ENCODE measurements around the gene HMX3. TPM values are rescaled to one million over a fixed set of nuclear protein-coding genes. Genes with fewer than 3 reads are reported as not detected.
A peak's percentile ranks its signal among the peaks of the same experiment; 100 is the strongest.

The HMX3 gene
- polyA plus RNA-seq, 3 donors = not detected

DNA sequence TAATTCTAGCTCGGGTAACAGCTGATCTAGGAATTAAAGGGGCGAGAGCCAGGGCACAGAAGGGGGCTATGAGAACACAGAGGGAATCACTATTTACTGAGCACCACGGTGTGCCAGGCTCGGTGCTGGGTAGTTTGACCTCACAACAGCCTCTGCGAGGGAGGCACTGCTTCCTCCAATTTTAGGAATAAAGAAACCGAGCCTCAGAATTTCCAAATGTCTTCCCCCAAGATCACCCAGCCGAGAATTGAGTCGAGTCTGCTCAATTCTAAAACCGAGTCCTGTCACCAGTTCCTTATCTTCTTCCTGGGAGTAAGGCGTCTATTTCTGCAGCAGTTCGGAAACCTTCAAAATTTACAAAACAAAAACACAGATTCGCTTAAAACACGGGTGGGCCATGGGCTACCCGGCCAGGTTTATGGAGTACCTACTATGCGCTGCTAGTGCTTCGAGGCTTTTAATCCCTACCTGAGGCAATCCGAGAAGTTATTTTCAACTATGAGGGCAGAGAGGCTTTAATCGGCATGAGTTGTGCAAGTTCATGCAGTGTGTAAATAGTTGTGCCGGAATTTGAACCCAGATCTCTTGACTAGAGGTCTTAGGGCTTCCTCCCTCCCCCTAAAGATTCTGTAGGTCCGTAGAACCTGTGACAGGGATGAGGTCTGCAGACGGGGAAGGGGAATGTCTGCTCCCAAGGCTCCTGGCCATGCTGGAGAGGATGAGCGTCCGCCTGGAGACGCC lies 11.3 kb downstream of the HMX3 start:
- no peak for DNase-seq (ENCODE audit: low read depth in 3 of 3, low spot score in 2 of 3)

DNA sequence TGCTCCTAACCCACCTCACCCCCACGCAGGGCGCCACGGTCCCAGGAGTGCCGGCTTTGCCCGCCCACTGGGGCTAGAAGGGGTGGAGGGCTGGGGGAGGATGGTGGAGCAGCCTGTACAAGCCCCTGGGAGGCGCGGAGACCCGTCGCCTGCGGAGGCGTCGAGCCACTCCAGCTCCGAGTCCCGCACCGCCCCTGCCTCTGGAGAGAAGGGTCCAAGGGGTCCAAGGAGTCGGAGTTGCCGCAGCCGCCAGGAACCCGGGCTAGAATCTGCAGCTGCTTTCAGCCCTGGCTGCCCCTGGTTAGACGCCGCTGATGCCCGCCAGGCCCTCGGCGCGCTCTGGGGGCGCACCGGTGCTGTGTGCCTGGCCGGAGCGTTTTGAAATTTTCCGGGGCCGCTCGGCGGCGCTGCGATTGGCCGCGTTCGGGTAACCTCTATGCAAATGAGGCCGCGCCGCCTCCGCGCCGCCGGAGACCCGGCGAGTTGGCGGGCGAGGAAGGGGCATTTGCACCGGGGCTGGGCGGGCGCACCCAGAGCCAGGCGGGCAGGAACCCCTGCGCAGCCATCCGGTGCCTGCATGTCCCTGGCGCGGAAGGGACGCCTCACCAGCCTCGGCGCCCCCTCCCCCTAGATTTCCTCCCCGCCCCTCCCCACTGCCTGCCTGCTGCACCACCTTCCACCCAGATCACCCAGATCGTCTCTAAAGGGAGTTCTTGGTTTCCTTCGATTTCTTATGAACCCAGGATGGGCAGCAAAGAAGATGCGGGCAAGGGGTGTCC lies 12.1 kb downstream of the HMX3 start, which contains the start of gene HMX2:
Gene HMX2 (plus strand): TSS at position 502 of the 779 bp plus-strand sequence. CDS start 243 bp downstream, at position 745.
- no peak for DNase-seq (ENCODE audit: low read depth in 3 of 3, low spot score in 2 of 3)

DNA sequence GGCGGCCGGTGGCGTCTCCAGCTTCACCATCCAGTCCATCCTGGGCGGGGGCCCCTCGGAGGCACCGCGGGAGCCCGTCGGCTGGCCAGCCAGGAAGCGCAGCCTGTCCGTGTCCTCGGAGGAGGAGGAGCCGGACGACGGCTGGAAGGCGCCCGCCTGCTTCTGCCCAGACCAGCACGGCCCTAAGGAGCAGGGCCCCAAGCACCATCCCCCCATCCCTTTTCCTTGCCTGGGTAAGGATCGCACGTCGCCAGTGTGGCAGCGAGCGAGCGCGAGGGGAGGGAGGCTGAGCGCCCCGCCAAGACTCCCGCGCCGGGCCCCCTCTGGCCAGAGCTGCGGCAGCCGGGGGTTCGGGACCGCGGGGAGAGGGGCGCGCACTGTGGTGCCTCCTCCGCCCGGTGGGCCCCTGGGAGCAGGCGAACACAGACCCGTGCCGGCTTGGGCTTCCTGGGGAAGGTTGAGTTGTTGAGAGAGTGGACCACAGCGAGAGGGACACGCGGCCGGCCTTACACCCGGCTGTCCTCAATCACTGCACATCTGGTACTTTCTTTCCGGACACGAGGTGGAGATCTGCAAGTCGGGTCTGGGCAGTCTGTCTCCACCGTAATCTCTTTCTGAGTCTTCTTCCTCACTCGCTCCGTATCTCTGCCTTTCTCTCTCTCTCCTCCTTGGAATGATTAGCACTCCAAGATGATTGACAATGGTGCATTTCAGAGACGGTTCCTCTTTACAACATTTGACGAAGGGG lies 12.8 kb downstream of the HMX3 start:
- no peak for DNase-seq (ENCODE audit: low read depth in 3 of 3, low spot score in 2 of 3)

DNA sequence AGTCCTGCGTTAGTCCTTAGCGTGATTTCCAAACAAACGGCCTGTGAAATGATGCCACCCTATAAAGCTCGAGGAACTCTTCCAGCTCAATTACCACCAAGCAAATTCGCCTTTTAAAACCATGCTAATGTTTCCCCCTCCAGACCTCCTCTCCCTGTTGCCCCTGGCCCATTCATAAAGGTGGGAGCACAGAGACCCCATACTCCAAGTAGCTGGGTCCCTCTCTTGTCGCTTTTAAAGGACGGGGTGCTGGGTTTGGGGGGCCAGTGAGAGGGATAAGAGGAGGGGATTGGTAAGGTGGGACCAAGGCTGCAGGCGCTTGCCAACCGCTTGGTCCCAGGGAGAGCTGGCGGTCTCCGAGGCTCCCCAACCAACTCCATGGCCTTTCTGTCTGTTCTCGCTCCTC lies 13.4 kb downstream of the HMX3 start:
- DNase-seq (ENCODE audit: low read depth in 3 of 3, low spot score in 2 of 3) = no peak

DNA sequence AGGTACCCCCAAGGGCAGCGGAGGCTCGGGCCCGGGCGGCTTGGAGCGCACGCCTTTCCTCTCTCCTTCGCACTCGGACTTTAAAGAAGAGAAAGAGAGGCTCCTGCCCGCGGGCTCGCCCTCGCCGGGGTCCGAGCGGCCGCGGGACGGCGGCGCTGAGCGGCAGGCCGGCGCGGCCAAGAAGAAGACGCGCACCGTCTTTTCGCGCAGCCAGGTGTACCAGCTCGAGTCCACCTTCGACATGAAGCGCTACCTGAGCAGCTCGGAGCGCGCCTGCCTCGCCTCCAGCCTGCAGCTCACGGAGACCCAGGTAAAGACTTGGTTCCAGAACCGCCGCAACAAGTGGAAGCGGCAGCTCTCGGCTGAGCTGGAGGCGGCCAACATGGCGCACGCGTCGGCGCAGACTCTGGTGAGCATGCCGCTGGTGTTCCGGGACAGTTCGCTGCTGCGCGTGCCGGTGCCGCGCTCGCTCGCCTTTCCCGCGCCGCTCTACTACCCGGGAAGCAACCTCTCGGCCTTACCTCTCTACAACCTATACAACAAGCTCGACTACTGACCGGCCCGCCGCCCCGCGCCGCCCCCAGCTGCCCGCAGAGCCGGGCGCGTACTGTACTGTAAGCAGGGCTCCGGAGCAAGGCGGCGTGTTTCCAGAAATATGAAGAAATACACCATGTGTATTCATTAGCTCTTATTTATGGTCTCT lies 13.9 kb downstream of the HMX3 start:
- no peak for DNase-seq (ENCODE audit: low read depth in 3 of 3, low spot score in 2 of 3)

DNA sequence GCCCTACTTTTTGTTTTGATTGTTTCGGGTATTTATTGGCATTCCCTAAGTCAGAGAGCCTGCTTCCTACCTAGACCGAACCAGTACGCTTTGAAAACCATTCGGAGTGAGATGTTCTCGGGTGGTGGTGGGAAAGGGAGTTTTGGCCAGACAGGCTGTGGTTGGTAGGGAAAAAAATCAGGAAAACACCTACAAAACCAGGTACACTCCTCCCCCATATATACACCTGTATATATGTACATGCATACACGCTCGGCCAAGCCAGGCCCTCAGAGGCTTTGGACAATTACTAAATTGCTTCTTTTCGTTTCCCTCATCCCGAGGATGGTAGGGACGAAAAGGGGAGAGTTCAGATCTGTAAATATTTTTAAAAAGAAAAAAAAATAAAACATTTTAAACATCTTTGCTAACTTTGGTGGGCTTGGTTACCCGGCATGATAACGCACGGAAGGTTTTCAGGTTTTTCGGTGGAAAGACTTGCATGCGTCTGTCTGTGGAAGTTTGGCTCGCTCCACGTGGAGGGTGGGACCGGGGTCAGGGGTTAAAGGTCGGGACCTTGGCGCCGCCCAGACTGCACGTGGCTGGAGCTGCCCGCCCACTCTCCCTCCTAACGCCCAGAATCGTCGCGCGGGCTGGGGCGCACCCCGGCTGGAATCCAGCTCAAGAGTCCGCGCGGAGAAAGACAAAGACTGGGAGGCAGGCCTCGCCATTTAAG lies 14.7 kb downstream of the HMX3 start:
- no peak for DNase-seq (ENCODE audit: low read depth in 3 of 3, low spot score in 2 of 3)

DNA sequence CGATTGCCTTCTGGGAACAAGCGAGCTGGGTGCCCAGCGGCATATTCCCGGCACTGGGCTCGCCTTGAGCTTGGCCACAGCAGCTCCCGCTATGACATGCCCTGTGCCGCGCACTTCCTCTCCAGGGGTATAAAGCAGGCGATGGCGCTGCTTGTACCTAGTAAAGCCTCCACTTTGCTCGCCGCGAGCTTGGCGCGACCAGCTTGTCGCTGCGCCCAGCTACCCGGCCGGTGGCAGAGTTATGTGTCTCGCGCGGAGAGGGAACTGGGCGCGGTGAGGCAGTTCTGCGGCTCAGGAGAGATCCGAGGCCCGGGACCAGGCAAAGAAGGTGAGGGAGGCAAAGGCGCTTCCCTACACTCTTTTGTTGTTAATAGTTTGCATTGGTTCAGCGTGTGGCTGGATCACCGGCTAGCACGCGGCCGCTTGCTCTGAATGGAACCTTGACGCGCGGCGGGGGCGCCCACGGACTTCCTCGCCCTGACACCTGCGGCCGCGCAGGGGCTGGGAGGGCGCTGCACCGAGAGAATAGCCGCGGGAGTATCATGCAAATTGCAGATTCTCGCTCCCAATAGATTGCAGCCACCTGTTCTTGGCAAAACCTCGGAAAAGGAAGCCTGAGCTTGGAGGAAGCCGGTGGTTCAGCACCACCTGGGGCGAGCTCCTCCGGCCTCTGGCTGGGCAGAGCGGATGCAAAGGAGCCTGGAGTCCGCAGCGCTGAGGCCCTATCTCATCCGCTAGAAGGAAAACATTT lies 15.4 kb downstream of the HMX3 start:
- no peak for DNase-seq (ENCODE audit: low read depth in 3 of 3, low spot score in 2 of 3)

DNA sequence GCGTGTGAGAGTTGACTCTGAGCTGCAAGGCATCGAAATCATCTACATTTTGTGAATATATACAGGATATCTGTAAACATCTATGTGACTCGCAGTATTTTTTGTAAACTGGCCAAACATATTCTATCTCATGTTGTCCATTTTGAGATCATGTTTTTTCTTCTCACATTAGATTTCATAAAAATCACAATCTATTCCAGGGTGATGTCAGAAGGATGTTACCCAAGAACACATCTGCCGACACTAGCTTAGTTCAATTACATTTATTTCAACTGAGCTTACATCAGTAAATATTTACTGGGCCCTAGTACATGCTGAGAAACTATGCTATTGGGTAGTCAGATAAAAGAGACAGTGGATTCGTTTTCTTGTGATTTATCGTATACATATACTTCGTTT lies 16.0 kb downstream of the HMX3 start:
- no peak for DNase-seq (ENCODE audit: low read depth in 3 of 3, low spot score in 2 of 3)

DNA sequence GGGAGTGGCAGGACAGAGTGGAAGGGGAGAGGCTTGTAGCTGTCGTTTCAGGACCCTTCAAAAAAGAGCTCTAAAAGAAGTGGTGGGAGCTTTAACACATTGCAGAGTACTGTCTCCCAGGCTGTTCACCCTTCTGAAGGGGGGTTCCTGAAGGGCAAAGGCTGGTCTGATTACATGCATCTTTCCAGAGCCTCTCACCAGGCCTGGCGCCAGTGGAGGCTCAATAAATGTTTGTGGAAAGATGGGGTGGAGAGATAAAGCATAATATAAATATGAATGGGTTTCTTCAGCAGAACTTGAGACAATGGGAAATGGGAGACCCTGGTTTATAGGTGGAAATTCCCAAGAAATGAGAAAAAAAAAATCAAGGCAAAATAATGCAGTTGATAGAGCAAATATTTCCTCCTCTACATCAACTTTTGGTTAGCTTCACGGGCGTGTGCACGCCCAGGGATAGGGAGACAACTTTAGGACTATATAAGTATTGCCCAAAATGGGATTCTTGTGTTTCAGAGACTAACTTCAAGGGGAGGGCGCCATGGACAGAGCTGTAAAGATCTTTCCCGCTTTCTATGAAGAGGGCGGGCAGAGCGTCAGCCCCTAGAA lies 17.8 kb downstream of the HMX3 start:
- no peak for DNase-seq (ENCODE audit: low read depth in 3 of 3, low spot score in 2 of 3)

DNA sequence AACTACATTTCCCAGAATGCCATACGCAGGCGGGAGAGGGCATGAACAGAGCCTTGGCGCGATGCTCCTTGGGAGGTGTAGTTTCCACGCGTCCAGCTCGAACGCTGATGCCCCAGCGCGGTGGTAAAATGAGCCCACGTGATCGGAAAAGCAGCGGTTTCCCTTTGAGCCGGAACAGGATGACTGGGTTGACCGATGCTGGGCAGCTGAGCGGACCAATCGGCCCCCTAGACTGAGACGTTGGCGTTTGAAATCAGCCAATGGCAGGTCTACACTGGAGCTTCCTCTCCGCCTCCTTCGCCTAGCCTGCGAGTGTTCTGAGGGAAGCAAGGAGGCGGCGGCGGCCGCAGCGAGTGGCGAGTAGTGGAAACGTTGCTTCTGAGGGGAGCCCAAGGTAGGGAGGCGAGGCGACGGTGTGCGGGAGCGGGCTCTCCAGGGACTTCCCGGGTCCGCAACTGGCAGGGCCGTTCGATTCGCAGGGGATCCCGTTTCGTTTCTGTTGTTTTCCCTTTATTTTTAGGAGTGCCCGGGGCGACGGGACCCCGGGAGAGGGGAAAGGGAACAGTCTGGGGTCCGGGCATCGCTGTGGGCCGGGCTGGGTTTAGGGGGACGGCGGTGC lies 18.4 kb downstream of the HMX3 start, which contains the start of gene BUB3:
Gene BUB3 (plus strand): TSS at position 311 of the 619 bp plus-strand sequence. CDS start 516 bp downstream, outside the sequence.
- DNase-seq (ENCODE audit: low read depth in 3 of 3, low spot score in 2 of 3) = peak; percentile 98 to 99 (median 98)

DNA sequence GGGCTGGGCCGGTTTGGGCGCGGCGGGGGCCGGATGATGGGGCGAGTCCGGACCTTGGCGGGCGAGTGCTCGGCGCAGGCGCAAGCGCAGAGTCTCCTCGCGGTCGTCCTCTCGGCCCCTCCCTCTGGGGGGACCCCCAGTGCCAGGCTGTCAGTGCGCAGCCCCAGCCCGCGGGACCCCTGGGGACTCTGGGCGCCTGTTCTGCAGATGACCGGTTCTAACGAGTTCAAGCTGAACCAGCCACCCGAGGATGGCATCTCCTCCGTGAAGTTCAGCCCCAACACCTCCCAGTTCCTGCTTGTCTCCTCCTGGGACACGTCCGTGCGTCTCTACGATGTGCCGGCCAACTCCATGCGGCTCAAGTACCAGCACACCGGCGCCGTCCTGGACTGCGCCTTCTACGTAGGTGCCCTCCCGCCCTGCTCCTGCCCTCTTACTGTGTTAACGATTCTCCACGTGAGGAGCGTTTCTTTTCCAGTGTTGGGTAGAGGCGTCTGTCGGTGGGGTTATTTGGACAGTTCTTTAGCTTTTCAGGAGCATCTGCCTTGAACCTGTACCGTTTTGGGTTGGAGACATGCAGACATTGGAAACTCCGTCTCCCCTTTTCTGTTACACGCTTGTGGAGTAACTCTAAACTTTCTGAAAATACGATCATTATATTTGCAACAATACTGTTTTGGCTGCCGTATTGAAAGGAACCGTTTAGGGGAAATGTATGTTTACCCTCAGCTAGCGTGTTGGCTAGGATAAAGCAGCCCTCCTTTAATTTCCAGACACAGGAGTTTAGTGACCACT lies 19.1 kb downstream of the HMX3 start:
- DNase-seq (ENCODE audit: low read depth in 3 of 3, low spot score in 2 of 3) = no peak

DNA sequence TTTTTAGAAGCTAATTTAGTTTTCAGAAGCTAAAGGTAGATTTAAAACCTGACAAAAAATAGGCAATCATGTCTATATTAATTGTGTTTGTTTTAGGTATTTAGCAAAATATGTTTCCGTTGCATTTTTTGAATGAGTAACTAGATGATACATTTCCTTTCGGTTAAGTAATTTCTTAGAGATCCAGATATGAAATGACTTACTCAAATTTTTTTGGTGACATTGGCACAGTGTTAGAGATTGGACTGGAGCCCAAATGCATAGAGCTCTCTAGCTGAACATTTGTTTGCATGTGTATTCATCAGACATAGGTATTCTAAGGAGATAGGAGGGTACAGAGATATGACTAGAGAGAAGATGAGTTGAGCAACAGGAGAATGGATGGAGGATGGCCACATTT lies 20.3 kb downstream of the HMX3 start:
- DNase-seq (ENCODE audit: low read depth in 3 of 3, low spot score in 2 of 3) = no peak

DNA sequence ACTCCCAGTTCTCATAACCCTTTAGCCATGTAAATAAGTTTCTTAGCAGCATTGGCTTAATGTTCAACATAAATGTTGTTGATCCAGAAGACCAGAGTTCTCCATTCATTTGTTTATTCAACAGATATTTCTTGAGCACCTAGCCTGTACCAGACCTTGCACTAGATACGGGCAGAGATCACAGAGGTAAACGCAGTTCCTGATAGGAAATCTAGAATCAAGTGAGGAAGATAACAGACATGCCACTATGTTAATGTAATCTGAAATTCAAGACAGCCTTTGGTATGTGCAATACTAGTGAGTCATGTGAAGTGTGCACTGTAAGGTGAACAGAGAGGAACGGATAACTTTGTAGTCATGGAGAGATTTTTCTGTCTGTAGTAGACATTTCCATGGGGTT lies 21.4 kb downstream of the HMX3 start:
- no peak for DNase-seq (ENCODE audit: low read depth in 3 of 3, low spot score in 2 of 3)

DNA sequence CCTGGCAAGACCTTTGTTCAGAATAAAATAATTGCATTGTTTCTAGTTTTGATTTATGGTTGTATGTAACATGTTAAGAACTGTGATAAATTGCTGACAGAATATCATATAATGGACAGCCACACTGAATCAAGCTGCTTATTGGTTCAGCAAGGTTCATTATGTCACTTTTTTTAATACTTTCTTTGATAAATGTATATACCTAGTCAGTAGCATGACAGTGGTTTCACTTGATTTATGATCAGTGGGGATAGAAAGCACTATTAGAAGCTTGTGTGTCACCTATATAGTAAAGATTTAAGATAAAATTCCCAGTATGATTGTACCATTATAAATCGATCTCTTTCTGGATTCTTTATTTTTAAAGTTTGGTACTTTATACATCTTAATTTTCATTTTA lies 22.9 kb downstream of the HMX3 start:
- no peak for DNase-seq (ENCODE audit: low read depth in 3 of 3, low spot score in 2 of 3)

DNA sequence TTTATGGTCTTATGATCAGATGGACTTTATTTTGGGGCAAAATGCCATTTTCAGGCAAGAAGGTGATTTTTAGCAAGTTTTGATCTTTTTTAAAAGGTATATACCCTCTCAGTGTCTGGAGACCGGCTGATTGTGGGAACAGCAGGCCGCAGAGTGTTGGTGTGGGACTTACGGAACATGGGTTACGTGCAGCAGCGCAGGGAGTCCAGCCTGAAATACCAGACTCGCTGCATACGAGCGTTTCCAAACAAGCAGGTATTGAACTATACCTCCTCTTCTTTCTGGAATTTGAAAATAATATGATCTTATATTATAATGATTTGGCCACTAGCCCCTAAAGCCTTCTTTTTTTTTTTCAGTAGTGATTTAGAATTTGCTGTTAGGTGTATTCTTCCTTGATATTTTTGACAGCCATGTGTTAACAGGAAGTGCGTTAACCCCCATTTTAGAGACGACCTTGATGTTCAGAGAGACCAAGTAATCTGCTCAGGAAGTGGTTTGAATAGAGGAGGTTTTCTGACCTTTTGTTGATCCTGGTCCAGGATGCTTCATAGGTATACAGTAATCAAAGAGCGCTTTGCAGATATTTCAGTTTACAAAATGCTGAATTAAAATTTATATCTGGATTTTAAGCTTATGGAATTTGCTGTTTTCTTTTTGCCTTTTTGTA lies 24.7 kb downstream of the HMX3 start:
- DNase-seq (ENCODE audit: low read depth in 3 of 3, low spot score in 2 of 3) = no peak

DNA sequence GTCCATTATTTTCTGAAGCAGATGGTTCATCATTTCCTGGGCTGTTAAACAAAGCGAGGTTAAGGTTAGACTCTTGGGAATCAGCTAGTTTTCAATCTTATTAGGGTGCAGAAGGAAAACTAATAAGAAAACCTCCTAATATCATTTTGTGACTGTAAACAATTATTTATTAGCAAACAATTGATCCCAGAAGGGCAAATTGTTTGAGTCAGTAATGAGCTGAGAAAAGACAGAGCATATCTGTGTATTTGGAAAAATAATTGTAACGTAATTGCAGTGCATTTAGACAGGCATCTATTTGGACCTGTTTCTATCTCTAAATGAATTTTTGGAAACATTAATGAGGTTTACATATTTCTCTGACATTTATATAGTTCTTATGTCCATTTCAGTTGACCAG lies 28.5 kb downstream of the HMX3 start:
- no peak for DNase-seq (ENCODE audit: low read depth in 3 of 3, low spot score in 2 of 3)

DNA sequence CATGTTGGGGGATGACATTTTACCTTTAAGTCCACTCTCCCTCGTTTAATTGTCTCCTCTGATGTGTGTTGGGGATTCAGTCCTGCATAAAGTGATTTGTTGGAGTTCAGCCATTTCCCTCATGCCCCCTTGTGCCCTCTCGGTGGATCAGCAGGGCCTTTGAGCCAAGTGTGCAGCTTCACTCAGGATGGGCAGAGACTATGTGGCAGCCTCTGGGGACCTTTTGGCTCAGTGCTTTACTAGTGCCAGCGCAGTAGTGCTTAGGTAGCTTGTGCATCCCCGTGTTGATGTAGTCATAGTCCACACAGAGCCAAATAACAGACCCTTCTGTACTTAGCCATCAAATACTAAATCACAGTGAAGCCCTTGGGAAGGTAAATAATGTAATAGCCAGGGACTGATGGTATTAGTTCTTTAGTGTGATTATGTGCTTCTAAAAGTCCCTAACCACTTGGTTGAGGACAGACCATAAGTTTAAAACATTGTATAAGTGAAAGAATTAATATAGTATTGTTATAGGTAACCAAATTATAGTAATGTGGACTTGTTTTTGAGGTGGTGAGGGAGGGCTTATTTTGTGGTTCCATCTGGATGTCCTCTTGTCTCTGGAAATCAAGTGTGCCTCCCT lies 29.8 kb downstream of the HMX3 start:
- no peak for DNase-seq (ENCODE audit: low read depth in 3 of 3, low spot score in 2 of 3)

All from right renal cortex interstitium (tissue), 3 donors.